Measurements from ENCODE around the gene TENM4.

TENM4 gene

DNA sequence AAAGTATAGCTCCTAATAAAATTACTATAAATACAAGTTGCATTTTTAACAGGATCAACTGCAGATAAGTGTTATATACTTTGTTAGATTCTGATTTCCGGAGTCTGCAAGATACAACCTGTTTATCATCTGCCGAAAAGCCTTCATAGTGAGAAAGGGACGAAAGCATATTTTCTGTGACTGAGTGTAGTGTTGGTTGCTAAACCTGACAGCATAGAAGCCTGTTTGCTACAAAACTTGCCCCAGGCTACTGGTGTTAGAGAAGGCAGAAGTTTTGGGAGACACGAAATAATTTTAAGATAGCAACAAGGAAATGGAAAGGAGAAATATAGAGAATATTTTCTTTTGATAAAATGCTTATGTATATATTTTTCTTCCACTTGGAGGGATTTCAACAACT lies 622.6 kb downstream of the TENM4 start (continued):
- TF ChIP-seq KLF10 (tag by site-specific recombination; IDR thresholded peaks at IDR 0.05): no peak

DNA sequence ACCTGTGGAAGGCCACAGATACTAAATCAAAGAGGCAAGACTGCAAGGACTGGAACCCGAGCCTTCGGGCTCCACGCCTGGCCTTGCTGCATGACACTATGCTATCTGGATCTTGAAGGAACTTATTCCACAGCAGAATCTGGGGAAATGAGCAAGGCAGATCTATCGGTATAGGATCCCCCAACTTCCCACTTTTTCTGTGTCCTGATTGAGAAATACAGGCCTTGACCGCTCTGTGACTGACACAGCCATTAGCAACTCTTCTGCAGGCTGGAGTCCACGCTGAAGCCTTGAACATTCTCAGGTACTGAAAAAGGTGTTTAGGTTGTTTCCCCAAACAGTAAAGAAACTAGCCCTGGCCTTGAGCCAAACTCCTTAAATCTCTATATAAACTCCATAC lies 625.0 kb downstream of the TENM4 start:
- Histone ChIP-seq H3K36me3 (ENCODE audit: control insufficient read depth in 2 of 2, insufficient read depth in 1 of 2, low read length in 2 of 2) (no peaks in the 10 kb centered on the region), H3K4me3 (ENCODE audit: low read depth, low read length) (no peak overlapping the region), H3K27ac (ENCODE audit: extremely low read depth, low read depth, low read length) (no peak overlapping the region), H3K9me3 (ENCODE audit: control insufficient read depth, insufficient read depth, low read depth, low read length) (no peaks in the 10 kb centered on the region), H3K4me1 (ENCODE audit: control insufficient read depth, insufficient read depth, low read length) (0 out of 2 replicates have a peak, but pooled peaks cover 4% of the 10 kb centered on the region)
- ChIA-PET POLR2A (no interaction called here), CTCF (interaction anchor here (1.1 kb wide), 1 partner anchor 17 kb away, joined by 6 read pairs; no protein-coding TSS in a partner anchor)
- no peak for TF ChIP-seq SETDB1 (IDR thresholded peaks at IDR 0.05; ENCODE audit: insufficient read length, low read length)
- no peak for TF ChIP-seq ZNF239 (tag by site-specific recombination; IDR thresholded peaks at IDR 0.05)
- TF ChIP-seq, protein P1, sequence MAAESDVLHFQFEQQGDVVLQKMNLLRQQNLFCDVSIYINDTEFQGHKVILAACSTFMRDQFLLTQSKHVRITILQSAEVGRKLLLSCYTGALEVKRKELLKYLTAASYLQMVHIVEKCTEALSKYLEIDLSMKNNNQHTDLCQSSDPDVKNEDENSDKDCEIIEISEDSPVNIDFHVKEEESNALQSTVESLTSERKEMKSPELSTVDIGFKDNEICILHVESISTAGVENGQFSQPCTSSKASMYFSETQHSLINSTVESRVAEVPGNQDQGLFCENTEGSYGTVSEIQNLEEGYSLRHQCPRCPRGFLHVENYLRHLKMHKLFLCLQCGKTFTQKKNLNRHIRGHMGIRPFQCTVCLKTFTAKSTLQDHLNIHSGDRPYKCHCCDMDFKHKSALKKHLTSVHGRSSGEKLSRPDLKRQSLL (tag by site-specific recombination; IDR thresholded peaks at IDR 0.05): no peak
- TF ChIP-seq, protein P2, sequence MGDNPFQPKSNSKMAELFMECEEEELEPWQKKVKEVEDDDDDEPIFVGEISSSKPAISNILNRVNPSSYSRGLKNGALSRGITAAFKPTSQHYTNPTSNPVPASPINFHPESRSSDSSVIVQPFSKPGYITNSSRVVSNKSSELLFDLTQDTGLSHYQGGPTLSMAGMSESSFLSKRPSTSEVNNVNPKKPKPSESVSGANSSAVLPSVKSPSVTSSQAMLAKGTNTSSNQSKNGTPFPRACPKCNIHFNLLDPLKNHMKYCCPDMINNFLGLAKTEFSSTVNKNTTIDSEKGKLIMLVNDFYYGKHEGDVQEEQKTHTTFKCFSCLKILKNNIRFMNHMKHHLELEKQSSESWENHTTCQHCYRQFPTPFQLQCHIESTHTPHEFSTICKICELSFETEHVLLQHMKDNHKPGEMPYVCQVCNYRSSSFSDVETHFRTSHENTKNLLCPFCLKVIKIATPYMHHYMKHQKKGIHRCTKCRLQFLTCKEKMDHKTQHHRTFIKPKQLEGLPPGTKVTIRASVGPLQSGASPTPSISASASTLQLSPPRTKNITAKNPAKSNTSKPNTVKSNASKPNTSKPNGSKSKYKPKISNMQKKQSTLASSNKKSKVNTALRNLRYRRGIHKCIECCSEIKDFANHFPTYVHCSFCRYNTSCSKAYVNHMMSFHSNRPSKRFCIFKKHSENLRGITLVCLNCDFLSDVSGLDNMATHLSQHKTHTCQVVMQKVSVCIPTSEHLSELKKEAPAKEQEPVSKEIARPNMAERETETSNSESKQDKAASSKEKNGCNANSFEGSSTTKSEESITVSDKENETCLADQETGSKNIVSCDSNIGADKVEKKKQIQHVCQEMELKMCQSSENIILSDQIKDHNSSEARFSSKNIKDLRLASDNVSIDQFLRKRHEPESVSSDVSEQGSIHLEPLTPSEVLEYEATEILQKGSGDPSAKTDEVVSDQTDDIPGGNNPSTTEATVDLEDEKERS (tag by site-specific recombination; IDR thresholded peaks at IDR 0.05): no peak
- TF ChIP-seq SP3 (tag by site-specific recombination; IDR thresholded peaks at IDR 0.05): no peak
- no peak for TF ChIP-seq ZNF514 (tag by site-specific recombination; IDR thresholded peaks at IDR 0.05)
- no peak for TF ChIP-seq ZNF501 (tag by site-specific recombination; IDR thresholded peaks at IDR 0.05)
- TF ChIP-seq, protein P3, sequence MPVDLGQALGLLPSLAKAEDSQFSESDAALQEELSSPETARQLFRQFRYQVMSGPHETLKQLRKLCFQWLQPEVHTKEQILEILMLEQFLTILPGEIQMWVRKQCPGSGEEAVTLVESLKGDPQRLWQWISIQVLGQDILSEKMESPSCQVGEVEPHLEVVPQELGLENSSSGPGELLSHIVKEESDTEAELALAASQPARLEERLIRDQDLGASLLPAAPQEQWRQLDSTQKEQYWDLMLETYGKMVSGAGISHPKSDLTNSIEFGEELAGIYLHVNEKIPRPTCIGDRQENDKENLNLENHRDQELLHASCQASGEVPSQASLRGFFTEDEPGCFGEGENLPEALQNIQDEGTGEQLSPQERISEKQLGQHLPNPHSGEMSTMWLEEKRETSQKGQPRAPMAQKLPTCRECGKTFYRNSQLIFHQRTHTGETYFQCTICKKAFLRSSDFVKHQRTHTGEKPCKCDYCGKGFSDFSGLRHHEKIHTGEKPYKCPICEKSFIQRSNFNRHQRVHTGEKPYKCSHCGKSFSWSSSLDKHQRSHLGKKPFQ (tag by site-specific recombination; IDR thresholded peaks at IDR 0.05): no peak
- TF ChIP-seq ZNF561 (tag by site-specific recombination; IDR thresholded peaks at IDR 0.05; ENCODE audit: borderline replicate concordance): no peak
- TF ChIP-seq ZNF114 (tag by site-specific recombination; IDR thresholded peaks at IDR 0.05): no peak
- no peak for TF ChIP-seq YY2 (tag by site-specific recombination; IDR thresholded peaks at IDR 0.05)
- TF ChIP-seq ZNF311 (tag by site-specific recombination; IDR thresholded peaks at IDR 0.05; ENCODE audit: borderline replicate concordance): no peak

DNA sequence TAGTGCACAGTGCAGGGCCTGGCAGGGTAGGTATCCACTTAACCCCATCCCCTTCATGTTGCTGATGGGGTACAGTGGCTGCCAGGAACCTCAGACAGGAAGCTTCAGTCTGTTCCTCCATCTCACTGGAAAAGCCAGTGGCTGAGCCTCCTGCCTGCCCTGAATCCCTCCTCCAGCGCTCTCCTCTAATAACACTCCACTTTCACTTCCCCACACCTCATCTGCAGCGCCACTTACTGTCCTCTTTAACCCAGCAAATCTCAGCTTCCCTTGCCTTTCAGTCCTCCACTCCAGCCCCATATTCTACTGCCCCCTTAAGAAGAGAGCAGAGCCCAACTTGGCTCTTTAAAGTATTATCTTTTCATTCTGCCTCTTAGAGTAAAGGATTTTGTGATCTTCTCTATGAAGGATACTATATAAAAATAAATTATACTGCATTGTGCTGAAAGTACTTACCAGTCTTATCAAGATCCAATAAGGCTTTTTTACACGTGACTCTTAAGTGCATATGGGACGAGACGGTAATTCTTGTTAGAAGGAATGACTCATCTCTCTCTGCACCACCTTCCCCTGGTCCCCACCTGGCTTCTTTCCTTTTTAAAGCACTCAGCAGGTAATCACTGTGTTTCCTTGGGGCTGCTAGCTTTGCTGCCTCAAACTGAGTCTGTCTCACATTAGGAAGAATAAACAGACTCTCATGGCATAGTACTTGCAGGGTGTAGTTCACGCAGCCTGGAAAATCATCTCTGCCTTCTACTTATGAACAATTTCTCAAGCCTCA lies 628.1 kb downstream of the TENM4 start:
- ChIA-PET CTCF (interaction anchor here (1.6 kb wide), 1 partner anchor 15 kb away, joined by 8 read pairs; no protein-coding TSS in a partner anchor), POLR2A (no interaction called here)
- H3K9me3 ChIP-seq (ENCODE audit: control insufficient read depth, insufficient read depth, low read depth, low read length): no peaks in the 10 kb centered on the region
- 0 out of 2 replicates have a peak, but pooled peaks cover 4% of the 10 kb centered on the region for H3K4me1 ChIP-seq (ENCODE audit: control insufficient read depth, insufficient read depth, low read length)
- H3K27ac ChIP-seq (ENCODE audit: extremely low read depth, low read depth, low read length): no peak overlapping the region
- TF ChIP-seq ZFP69B (tag by site-specific recombination; IDR thresholded peaks at IDR 0.05) (no peak), ZNF654 (tag by site-specific recombination; IDR thresholded peaks at IDR 0.05; ENCODE audit: low read depth) (0 out of 2 replicates have a peak, but pooled peaks have one; percentile 10)
- TF ChIP-seq, protein P4, sequence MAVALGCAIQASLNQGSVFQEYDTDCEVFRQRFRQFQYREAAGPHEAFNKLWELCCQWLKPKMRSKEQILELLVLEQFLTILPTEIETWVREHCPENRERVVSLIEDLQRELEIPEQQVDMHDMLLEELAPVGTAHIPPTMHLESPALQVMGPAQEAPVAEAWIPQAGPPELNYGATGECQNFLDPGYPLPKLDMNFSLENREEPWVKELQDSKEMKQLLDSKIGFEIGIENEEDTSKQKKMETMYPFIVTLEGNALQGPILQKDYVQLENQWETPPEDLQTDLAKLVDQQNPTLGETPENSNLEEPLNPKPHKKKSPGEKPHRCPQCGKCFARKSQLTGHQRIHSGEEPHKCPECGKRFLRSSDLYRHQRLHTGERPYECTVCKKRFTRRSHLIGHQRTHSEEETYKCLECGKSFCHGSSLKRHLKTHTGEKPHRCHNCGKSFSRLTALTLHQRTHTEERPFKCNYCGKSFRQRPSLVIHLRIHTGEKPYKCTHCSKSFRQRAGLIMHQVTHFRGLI (tag by site-specific recombination; IDR thresholded peaks at IDR 0.05): 0 out of 2 replicates have a peak, but pooled peaks have one; percentile 21
- TF ChIP-seq, protein P5, sequence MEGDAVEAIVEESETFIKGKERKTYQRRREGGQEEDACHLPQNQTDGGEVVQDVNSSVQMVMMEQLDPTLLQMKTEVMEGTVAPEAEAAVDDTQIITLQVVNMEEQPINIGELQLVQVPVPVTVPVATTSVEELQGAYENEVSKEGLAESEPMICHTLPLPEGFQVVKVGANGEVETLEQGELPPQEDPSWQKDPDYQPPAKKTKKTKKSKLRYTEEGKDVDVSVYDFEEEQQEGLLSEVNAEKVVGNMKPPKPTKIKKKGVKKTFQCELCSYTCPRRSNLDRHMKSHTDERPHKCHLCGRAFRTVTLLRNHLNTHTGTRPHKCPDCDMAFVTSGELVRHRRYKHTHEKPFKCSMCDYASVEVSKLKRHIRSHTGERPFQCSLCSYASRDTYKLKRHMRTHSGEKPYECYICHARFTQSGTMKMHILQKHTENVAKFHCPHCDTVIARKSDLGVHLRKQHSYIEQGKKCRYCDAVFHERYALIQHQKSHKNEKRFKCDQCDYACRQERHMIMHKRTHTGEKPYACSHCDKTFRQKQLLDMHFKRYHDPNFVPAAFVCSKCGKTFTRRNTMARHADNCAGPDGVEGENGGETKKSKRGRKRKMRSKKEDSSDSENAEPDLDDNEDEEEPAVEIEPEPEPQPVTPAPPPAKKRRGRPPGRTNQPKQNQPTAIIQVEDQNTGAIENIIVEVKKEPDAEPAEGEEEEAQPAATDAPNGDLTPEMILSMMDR (tag by site-specific recombination; IDR thresholded peaks at IDR 0.05): peak; percentile 50
- H3K4me3 ChIP-seq (ENCODE audit: low read depth, low read length): no peak overlapping the region
- no peaks in the 10 kb centered on the region for H3K36me3 ChIP-seq (ENCODE audit: control insufficient read depth in 2 of 2, insufficient read depth in 1 of 2, low read length in 2 of 2)
